Measurements from ENCODE around the gene ACOT7. TPM values are rescaled to one million over a fixed set of nuclear protein-coding genes. Genes with fewer than 3 reads are reported as not detected.

Gene ACOT7
- total and polyA plus RNA-seq, 2 of the 13 experiments (the other 11 are each of a cell fraction or from before 2014, with no cell fraction given), result 33.0 to 55.8 TPM

GRCh38 chr1:6252374-6252710 lies 141.2 kb downstream of the ACOT7 start (continued):
- TF ChIP-seq BCLAF1 (IDR thresholded peaks at IDR 0.05) (no peak), ZBTB34 (CRISPR knock-in tag; IDR thresholded peaks at IDR 0.05) (no peak), ZNF543 (CRISPR knock-in tag; IDR thresholded peaks at IDR 0.05) (no peak), ATF6 (CRISPR knock-in tag; conservative IDR thresholded peaks at IDR 0.05) (no peak), FOXA3 (CRISPR knock-in tag; IDR thresholded peaks at IDR 0.05) (no peak), BCL3 (CRISPR knock-in tag; IDR thresholded peaks at IDR 0.05) (no peak), HOXA9 (CRISPR knock-in tag; IDR thresholded peaks at IDR 0.05; ENCODE audit: borderline replicate concordance) (no peak)

Measured in HepG2 (cell line).